Parathyroid adenoma (tissue), 2 donors: ENCODE results near the gene SLC35F3.
A peak's percentile ranks its signal among the peaks of the same experiment; 100 is the strongest.

ENCODE experiments used
- H2AFZ ChIP-seq: fragments of 300-600 bp; sonication (generic); one replicate; pipeline ENCODE4 v1.7.0; 2017; ENCODE audit warnings: antibody characterized with exemption, mild to moderate bottlenecking
- H3K27ac ChIP-seq: fragments of 300-600 bp; sonication (generic); one replicate; pipeline ENCODE4 v1.7.0; 2017
- H3K27me3 ChIP-seq: fragments of 300-600 bp; sonication (generic); one replicate; pipeline ENCODE4 v1.7.0; 2017; ENCODE audit warnings: low read length; ENCODE audit not compliant: control insufficient read depth, insufficient read depth
- H3K36me3 ChIP-seq: fragments of 300-600 bp; sonication (generic); one replicate; pipeline ENCODE4 v1.7.0; 2017; ENCODE audit warnings: low read length; ENCODE audit not compliant: control insufficient read depth, insufficient read depth
- H3K4me1 ChIP-seq: fragments of 300-600 bp; sonication (generic); one replicate; pipeline ENCODE4 v1.7.0; 2017; ENCODE audit warnings: control low read depth
- H3K4me2 ChIP-seq: fragments of 300-600 bp; sonication (generic); one replicate; pipeline ENCODE4 v1.7.0; 2017; ENCODE audit warnings: low read length
- H3K4me3 ChIP-seq: fragments of 300-600 bp; sonication (generic); one replicate; pipeline ENCODE4 v1.7.0; 2017; ENCODE audit warnings: low read depth, low read length
- H3K79me2 ChIP-seq: fragments of 300-600 bp; sonication (generic); one replicate; pipeline ENCODE4 v1.7.0; 2017; ENCODE audit warnings: control low read depth
- H3K9ac ChIP-seq: fragments of 300-600 bp; sonication (generic); one replicate; pipeline ENCODE4 v1.7.0; 2017; ENCODE audit warnings: mild to moderate bottlenecking
- H3K9me3 ChIP-seq: fragments of 300-600 bp; sonication (generic); one replicate; pipeline ENCODE4 v1.7.0; 2017; ENCODE audit warnings: low read length; ENCODE audit not compliant: control insufficient read depth
- CTCF ChIP-seq: fragments of 300-600 bp; sonication (generic); IDR thresholded peaks from one replicate; pipeline ENCODE4 v1.7.0; 2017; ENCODE audit warnings: antibody characterized with exemption, mild to moderate bottlenecking
- donor health status: primary hyperparathyroidism.

The SLC35F3 gene

GRCh38 chr1:233904633-233905415, at the start of gene SLC35F3:
TSS of gene SLC35F3 (plus strand) at chr1:233904676.
- Histone ChIP-seq H3K9me3 (no peaks in the 10 kb centered on the region), H3K9ac (no peak within 1 kb of the TSS), H3K4me2 (peak within 1 kb of the TSS; percentile 55), H3K27me3 (no peaks in the 10 kb centered on the region), H3K27ac (no peak within 1 kb of the TSS), H3K79me2 (no peaks in the 10 kb centered on the region), H2AFZ (no peak within 1 kb of the TSS), H3K4me1 (no peaks in the 10 kb centered on the region), H3K36me3 (no peaks in the 10 kb centered on the region), H3K4me3 (peak within 1 kb of the TSS; percentile 29)
- TF ChIP-seq CTCF = no peak

GRCh38 chr1:233859446-233859845, 45.0 kb upstream of the SLC35F3 start:
- Histone ChIP-seq H3K27ac (no peak overlapping the region), H2AFZ (no peak overlapping the region), H3K4me2 (no peak overlapping the region), H3K4me3 (no peak overlapping the region), H3K4me1 (no peaks in the 10 kb centered on the region), H3K27me3 (no peaks in the 10 kb centered on the region), H3K79me2 (no peaks in the 10 kb centered on the region), H3K9me3 (no peaks in the 10 kb centered on the region), H3K9ac (no peak overlapping the region), H3K36me3 (no peaks in the 10 kb centered on the region)
- no peak for TF ChIP-seq CTCF

GRCh38 chr1:233863901-233864545, 40.5 kb upstream of the SLC35F3 start:
- TF ChIP-seq CTCF = no peak
- no peaks in the 10 kb centered on the region for H3K4me1 ChIP-seq
- no peaks in the 10 kb centered on the region for H3K79me2 ChIP-seq
- H3K9ac ChIP-seq = no peak overlapping the region
- no peak overlapping the region for H3K4me3 ChIP-seq
- H2AFZ ChIP-seq = no peak overlapping the region
- H3K27me3 ChIP-seq = no peaks in the 10 kb centered on the region
- no peaks in the 10 kb centered on the region for H3K9me3 ChIP-seq
- H3K36me3 ChIP-seq = no peaks in the 10 kb centered on the region
- H3K27ac ChIP-seq = no peak overlapping the region
- H3K4me2 ChIP-seq = no peak overlapping the region

- H3K27me3 ChIP-seq = no peaks in the 10 kb centered on the region
- no peak overlapping the region for H3K9ac ChIP-seq
- no peaks in the 10 kb centered on the region for H3K4me1 ChIP-seq
- no peak overlapping the region for H3K27ac ChIP-seq
- H3K4me3 ChIP-seq = no peak overlapping the region
- no peaks in the 10 kb centered on the region for H3K9me3 ChIP-seq
- TF ChIP-seq CTCF = no peak
- no peaks in the 10 kb centered on the region for H3K79me2 ChIP-seq
- H2AFZ ChIP-seq = no peak overlapping the region
- no peak overlapping the region for H3K4me2 ChIP-seq
- no peaks in the 10 kb centered on the region for H3K36me3 ChIP-seq
These were observed 39.9 kb upstream of the SLC35F3 start for GRCh38 chr1:233864578-233864977.
